GM19025 (cell line): ENCODE data around the gene MLLT10.

Experiments
- ATAC-seq: cut with Tn5 transposase; IDR thresholded peaks from one replicate; pipeline ENCODE4 v1.9.1; 2021; ENCODE audit warnings: mild to moderate bottlenecking, low read depth, moderate library complexity; ENCODE audit not compliant: unreplicated experiment

Gene MLLT10

GRCh38 chr10:21500578-21500910, 33.5 kb upstream of the MLLT10 start:
- ATAC-seq, result no peak

- ATAC-seq, result no peak
These were observed 32.9 kb upstream of the MLLT10 start for GRCh38 chr10:21501091-21501490.

- no peak for ATAC-seq
These were observed 32.2 kb upstream of the MLLT10 start for GRCh38 chr10:21501731-21502347.

- ATAC-seq, result no peak
These were observed 31.7 kb upstream of the MLLT10 start for GRCh38 chr10:21502348-21502740.

- ATAC-seq, result no peak
These were observed 30.5 kb upstream of the MLLT10 start for GRCh38 chr10:21503542-21503941.

GRCh38 chr10:21505711-21506278, 28.2 kb upstream of the MLLT10 start:
- ATAC-seq, result no peak

GRCh38 chr10:21506351-21506750, 27.7 kb upstream of the MLLT10 start:
- ATAC-seq, result no peak

- no peak for ATAC-seq
These were observed 26.9 kb upstream of the MLLT10 start for GRCh38 chr10:21507150-21507549.

GRCh38 chr10:21508706-21509331, 25.2 kb upstream of the MLLT10 start:
- no peak for ATAC-seq

GRCh38 chr10:21509341-21510240, 24.4 kb upstream of the MLLT10 start:
- no peak for ATAC-seq

- ATAC-seq, result no peak
These were observed 23.6 kb upstream of the MLLT10 start for GRCh38 chr10:21510241-21511094.

GRCh38 chr10:21511095-21511570, 22.9 kb upstream of the MLLT10 start:
- no peak for ATAC-seq

GRCh38 chr10:21511946-21512572, 22.0 kb upstream of the MLLT10 start:
- no peak for ATAC-seq

- no peak for ATAC-seq
These were observed 21.2 kb upstream of the MLLT10 start for GRCh38 chr10:21512573-21513404.

GRCh38 chr10:21513405-21513788, 20.6 kb upstream of the MLLT10 start:
- ATAC-seq, result no peak

GRCh38 chr10:21514129-21514817, 19.8 kb upstream of the MLLT10 start:
- no peak for ATAC-seq

- no peak for ATAC-seq
These were observed 19.1 kb upstream of the MLLT10 start for GRCh38 chr10:21514818-21515351.
